HCT116 (cell line): ENCODE data around the gene ATP8A2. TPM values are rescaled to one million over a fixed set of nuclear protein-coding genes. Genes with fewer than 3 reads are reported as not detected.

ENCODE experiments used
- ATAC-seq: fragments of 200-7000 bp; cut with Tn5 transposase; 2 replicates; pipeline ENCODE4 v1.9.1; 2020; ENCODE audit warnings: mild to moderate bottlenecking, moderate library complexity
- BruUV-seq: library from RNA; stranded (reverse); fragments of 400-500 nt; replicated peaks from 2 replicates; lab custom pipeline; 2021; lab: Mats Ljungman, UMichigan
- CTCF ChIA-PET: fragments of 300-600 bp; sonication (Branson Sonifier 250); formaldehyde crosslinking; loops from one replicate; lab custom pipeline; 2021; ENCODE audit warnings: antibody characterized with exemption; lab: Charles Lee
- POLR2A ChIA-PET: fragments of 300-600, 350-600 bp; sonication (Branson Sonifier 250); formaldehyde crosslinking; loops from one replicate; lab custom pipeline; 2021; ENCODE audit warnings: antibody characterized with exemption; lab: Charles Lee
- RAD21 ChIA-PET, 2 experiments: fragments of 300-600 bp; sonication (Branson Sonifier 250); formaldehyde crosslinking; loops; one replicate each; lab custom pipeline; 2023; ENCODE audit warnings: low total read pairs in 2 of 2; ENCODE audit not compliant: uncharacterized antibody in 2 of 2, unreplicated experiment in 2 of 2, low non-redundant PET in 1 of 2; lab: Charles Lee
- DNase-seq: peaks from one replicate; pipeline ENCODE4 v3.0.0-alpha.2; 2010; ENCODE audit warnings: low read depth, low spot score
- H2AFZ ChIP-seq: fragments of 200-600 bp; shearing (Covaris generic), sonication (generic); 2 replicates; pipeline ENCODE4 v1.6.1; 2017; ENCODE audit warnings: low read depth, mixed run types, mixed read lengths, antibody characterized with exemption, low read length; ENCODE audit not compliant: poor library complexity, severe bottlenecking
- H3K27ac ChIP-seq: 2 replicates; pipeline ENCODE4 v1.5.1; 2012; ENCODE audit warnings: low read depth, low read length
- H3K27me3 ChIP-seq: fragments of 200-600 bp; sonication (generic); 2 replicates; pipeline ENCODE4 v1.6.1; 2016; ENCODE audit warnings: mixed run types, low read length, mixed read lengths; ENCODE audit not compliant: insufficient read depth
- H3K36me3 ChIP-seq, 2 experiments: fragments of 200-500 bp in 1 of 2; fragments of 200-600 bp in 1 of 2; sonication (Bioruptor generic) in 1 of 2; sonication (generic) in 1 of 2; 2 replicates each; pipeline versions ENCODE4 v1.5.1 to v1.6.1; 2014 to 2016; ENCODE audit warnings: low read length in 2 of 2, inconsistent platforms in 1 of 2, mixed read lengths in 1 of 2, mixed run types in 1 of 2; ENCODE audit not compliant: insufficient read depth in 2 of 2, control insufficient read depth in 1 of 2
- H3K4me1 ChIP-seq, 2 experiments: fragments of 200-600 bp in 1 of 2; sonication (generic) in 1 of 2; 2 replicates each; pipeline versions ENCODE4 v1.5.1 to v1.6.1; 2012 to 2017; ENCODE audit warnings: low read length in 2 of 2, inconsistent platforms in 1 of 2, mild to moderate bottlenecking in 1 of 2, mixed read lengths in 1 of 2, mixed run types in 1 of 2, moderate library complexity in 1 of 2; ENCODE audit not compliant: insufficient read depth in 2 of 2, control insufficient read depth in 1 of 2
- H3K4me2 ChIP-seq: fragments of 200-600 bp; sonication (generic); 2 replicates; pipeline ENCODE4 v1.6.1; 2017; ENCODE audit warnings: mixed run types, low read length, mixed read lengths
- H3K4me3 ChIP-seq, 2 experiments: fragments of 200-600 bp in 1 of 2; sonication (generic) in 1 of 2; replicated peaks in 1 of 2; 2 replicates each; pipeline ENCODE4 v1.5.1; 2011 to 2016; ENCODE audit warnings: low read length in 2 of 2, control low read depth in 1 of 2, low read depth in 1 of 2, mild to moderate bottlenecking in 1 of 2, mixed read lengths in 1 of 2, mixed run types in 1 of 2
- H3K79me2 ChIP-seq: fragments of 200-600 bp; sonication (generic); 2 replicates; pipeline ENCODE4 v1.6.1; 2017; ENCODE audit warnings: mild to moderate bottlenecking, mixed run types, low read length, moderate library complexity, mixed read lengths; ENCODE audit not compliant: insufficient read depth
- H3K9ac ChIP-seq: fragments of 200-600 bp; sonication (generic); 2 replicates; pipeline ENCODE4 v1.6.1; 2016; ENCODE audit warnings: low read length, mixed read lengths
- H3K9me2 ChIP-seq: fragments of 200-600 bp; sonication (generic), shearing (Covaris generic); 2 replicates; pipeline ENCODE4 v1.6.1; 2017; ENCODE audit warnings: mixed run types, mild to moderate bottlenecking, moderate library complexity; ENCODE audit not compliant: insufficient read depth
- H3K9me3 ChIP-seq, 2 experiments: fragments of 200-500 bp in 1 of 2; fragments of 200-600 bp in 1 of 2; sonication (Bioruptor generic) in 1 of 2; sonication (generic) in 1 of 2; 2 replicates each; pipeline ENCODE4 v1.6.1; 2014 to 2017; ENCODE audit warnings: low read length in 2 of 2, mixed read lengths in 2 of 2, inconsistent platforms in 1 of 2, low read depth in 1 of 2, mild to moderate bottlenecking in 1 of 2, mixed run types in 1 of 2, moderate library complexity in 1 of 2; ENCODE audit not compliant: control insufficient read depth in 1 of 2, insufficient read depth in 1 of 2
- H4K20me1 ChIP-seq: fragments of 200-600 bp; sonication (generic), shearing (Covaris generic); 2 replicates; pipeline ENCODE4 v1.6.1; 2017; ENCODE audit warnings: mixed run types, mild to moderate bottlenecking, moderate library complexity; ENCODE audit not compliant: insufficient read depth
- EZH2phosphoT487 ChIP-seq: fragments of 200-600 bp; IDR thresholded peaks from 2 replicates; pipeline ENCODE4 v1.6.1; 2018; ENCODE audit warnings: antibody characterized with exemption, borderline replicate concordance
- POLR2A ChIP-seq: IDR thresholded peaks from 2 replicates; pipeline ENCODE4 v1.7.0; 2011; ENCODE audit warnings: borderline replicate concordance; ENCODE audit not compliant: insufficient read depth, insufficient read length; ENCODE audit errors: extremely low read depth
- RAD21 ChIP-seq: IDR thresholded peaks from 2 replicates; pipeline ENCODE4 v1.6.1; 2012; ENCODE audit warnings: low read depth, mild to moderate bottlenecking
- REST ChIP-seq: IDR thresholded peaks from 2 replicates; pipeline ENCODE4 v1.6.1; 2012; ENCODE audit warnings: low read depth
- TCF7L2 ChIP-seq: IDR thresholded peaks from 2 replicates; pipeline ENCODE4 v1.7.0; 2011; ENCODE audit warnings: borderline replicate concordance, inconsistent platforms; ENCODE audit not compliant: insufficient read depth, insufficient read length; ENCODE audit errors: extremely low read depth
- intact Hi-C: fragments of 100-400 bp; cut with micrococcal nuclease; formaldehyde crosslinking; loops from 2 replicates; pipeline ENCODE4 v1.10.0; 2022
- total RNA-seq: library from RNA; stranded (reverse); gene quantifications from one replicate; pipeline ENCODE4 v1.2.1, GENCODE V29; 2021; ENCODE audit not compliant: unreplicated experiment

Gene ATP8A2
- total RNA-seq, 1 experiment from 2014 or later, result not detected

- Histone ChIP-seq H3K9ac (no peak overlapping the region), H3K79me2 (no peaks in the 10 kb centered on the region), H3K9me3 (no peaks in the 10 kb centered on the region), H3K4me2 (no peak overlapping the region), H3K27me3 (peaks cover 39% of the 10 kb centered on the region), H3K4me1 (no peaks in the 10 kb centered on the region), H3K27ac (no peak overlapping the region), H3K4me3 (no peak overlapping the region)
- RAD21 ChIA-PET, result no interaction called here
- POLR2A ChIA-PET, result no interaction called here
- BruUV-seq, result no TSS peak
- CTCF ChIA-PET, result no interaction called here
- no peak for TF ChIP-seq EZH2phosphoT487
- no peak for TF ChIP-seq REST
- TF ChIP-seq, all 23 proteins: peak for 0
- DNase-seq (no peak), ATAC-seq (no peak)
- Histone ChIP-seq H3K9me2 (no peaks in the 10 kb centered on the region), H4K20me1 (no peaks in the 10 kb centered on the region), H2AFZ (no peak overlapping the region), H3K36me3 (no peaks in the 10 kb centered on the region)
- intact Hi-C loops, result no loop called here
Measured at GRCh38 chr13:26048741-26049140, 677.0 kb downstream of the ATP8A2 start.

- ChIA-PET POLR2A (no interaction called here), CTCF (no interaction called here), RAD21 (no interaction called here)
- Histone ChIP-seq H3K79me2 (no peaks in the 10 kb centered on the region), H2AFZ (no peak overlapping the region), H3K9me3 (no peaks in the 10 kb centered on the region), H3K4me3 (no peak overlapping the region), H3K4me2 (no peak overlapping the region), H3K27ac (no peak overlapping the region), H3K36me3 (no peaks in the 10 kb centered on the region), H4K20me1 (no peaks in the 10 kb centered on the region), H3K9ac (no peak overlapping the region), H3K27me3 (peaks cover 34% of the 10 kb centered on the region), H3K9me2 (no peaks in the 10 kb centered on the region), H3K4me1 (no peaks in the 10 kb centered on the region)
- no peak for DNase-seq
- no peak for ATAC-seq
- no TSS peak for BruUV-seq
- intact Hi-C loops, result no loop called here
- no peak for TF ChIP-seq POLR2A
- no peak for TF ChIP-seq REST
- TF ChIP-seq RAD21, result no peak
- TF ChIP-seq TCF7L2, result no peak
Measured at GRCh38 chr13:26050568-26051230, 678.9 kb downstream of the ATP8A2 start.
